SK-N-DZ (cell line): ENCODE results near the gene OXSR1. TPM values are rescaled to one million over a fixed set of nuclear protein-coding genes. Genes with fewer than 3 reads are reported as not detected.

Experiments
- DNase-seq: peaks from one replicate; pipeline ENCODE4 v3.0.0-alpha.2; 2015; ENCODE audit warnings: low spot score
- polyA plus RNA-seq, 2 experiments: library from polyadenylated mRNA; depleted of rRNA; stranded (reverse); fragments of >200 nt; gene quantifications; 2 replicates each; pipeline ENCODE4 v1.2.3, GENCODE V29; 2014

The OXSR1 gene
- 26.3 and 27.4 TPM in 2 replicates for polyA plus RNA-seq (2014; cell fraction: cytosol; rRNA removed)
- polyA plus RNA-seq (2014; cell fraction: nucleus; rRNA removed), result 23.0 and 24.8 TPM in 2 replicates

DNA sequence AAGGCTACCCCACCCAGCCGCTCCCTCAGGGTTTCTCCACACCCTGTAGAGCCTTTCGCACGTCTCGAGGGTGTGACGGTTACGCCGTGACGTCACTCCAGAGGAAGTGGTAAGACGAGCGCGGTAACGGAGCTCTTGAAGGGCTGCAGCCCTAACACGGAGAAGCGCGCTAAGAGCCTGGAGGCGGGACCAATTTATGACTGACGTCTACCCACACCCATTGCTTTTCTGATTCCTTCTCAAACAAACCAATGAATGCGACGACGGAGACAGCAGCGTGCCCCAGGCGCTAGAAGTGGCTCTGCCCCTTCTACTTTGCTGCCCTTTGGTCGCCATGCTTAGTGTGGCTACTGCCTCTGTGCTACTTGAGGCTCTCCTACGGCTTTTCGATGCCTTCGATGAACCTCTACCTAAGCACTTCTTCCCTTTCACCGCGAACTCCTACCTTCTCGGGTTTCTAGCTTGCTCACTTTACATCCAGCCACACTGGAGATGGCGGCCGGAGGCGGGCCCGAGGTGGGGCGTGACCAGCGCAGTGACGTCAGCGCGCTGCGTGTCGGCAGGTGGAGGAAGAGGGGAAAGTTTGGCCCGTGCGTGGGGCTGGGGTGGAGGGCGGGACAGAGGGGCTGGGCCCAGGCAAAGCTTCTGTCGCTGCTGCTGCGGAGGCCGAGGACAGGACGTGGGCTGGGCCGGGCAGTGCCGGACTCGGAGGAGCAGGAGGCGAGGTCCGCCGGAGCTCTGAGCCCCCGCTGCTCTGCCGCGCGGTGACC lies at the start of gene OXSR1:
OXSR1 (plus strand) TSS at position 586 of the 770 bp plus-strand sequence. CDS start 340 bp downstream, outside the sequence.
- peak; percentile 99 for DNase-seq

- DNase-seq, result no peak
These were observed 49.5 kb upstream of the OXSR1 start for GRCh38 chr3:38115645-38116427.

DNA sequence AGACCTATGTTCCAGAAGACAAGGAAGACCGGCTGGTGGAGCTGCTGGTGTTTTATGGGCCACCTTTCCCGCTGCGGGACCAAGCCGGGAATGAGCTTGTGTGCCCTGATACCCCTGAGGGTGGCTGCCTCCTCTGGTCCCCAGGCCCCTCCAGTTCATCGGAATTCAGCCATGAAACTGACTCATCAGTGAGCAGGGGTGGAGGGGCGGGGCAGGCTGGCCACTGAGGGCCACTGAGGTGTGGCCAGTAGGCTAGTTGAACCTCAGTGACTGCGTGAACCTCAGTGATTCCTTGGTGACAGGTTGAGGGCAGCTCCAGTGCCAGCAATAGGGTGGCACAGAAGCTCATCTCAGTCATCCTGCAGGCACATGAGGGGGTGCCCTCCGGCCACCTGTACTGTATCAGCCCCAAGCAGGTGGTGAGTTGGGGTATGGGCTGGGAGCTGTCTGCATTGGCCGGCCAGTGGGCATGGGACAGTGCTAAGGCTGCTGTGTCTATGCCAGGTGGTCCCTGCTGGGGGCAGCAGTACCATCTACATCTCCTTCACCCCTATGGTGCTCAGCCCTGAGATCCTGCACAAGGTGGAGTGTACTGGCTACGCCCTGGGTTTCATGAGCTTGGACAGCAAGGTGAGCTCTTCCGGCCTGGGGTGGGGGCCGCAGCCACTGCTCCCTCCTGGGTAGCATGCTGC lies 48.7 kb upstream of the OXSR1 start:
- DNase-seq, result no peak

DNA sequence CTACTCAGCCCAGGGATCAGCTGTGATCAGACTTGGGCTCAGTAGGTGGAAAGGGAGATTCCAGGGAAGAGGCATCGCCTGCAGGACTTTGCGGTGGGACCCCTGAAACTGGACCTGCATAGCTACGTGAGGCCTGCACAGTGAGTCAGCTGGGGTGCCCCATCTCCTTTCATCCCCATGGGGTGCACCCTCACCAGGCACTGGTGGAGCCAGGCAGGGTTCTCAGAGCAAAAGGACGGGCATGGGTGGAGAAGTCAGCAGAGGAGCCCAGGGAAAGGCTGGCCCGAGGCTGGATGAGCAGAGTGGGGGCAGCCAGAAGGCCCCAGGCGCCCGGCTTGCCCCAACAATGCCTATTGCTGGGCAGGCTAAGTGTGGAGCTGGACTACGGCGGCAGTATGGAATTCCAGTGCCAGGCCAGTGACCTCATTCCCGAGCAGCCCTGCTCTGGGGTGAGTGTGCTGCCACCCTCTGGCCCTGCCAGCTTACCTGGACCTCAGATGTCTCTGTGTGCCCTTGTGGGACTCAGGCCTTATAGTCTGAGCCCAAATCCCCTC lies 48.1 kb upstream of the OXSR1 start:
- DNase-seq, result no peak

DNA sequence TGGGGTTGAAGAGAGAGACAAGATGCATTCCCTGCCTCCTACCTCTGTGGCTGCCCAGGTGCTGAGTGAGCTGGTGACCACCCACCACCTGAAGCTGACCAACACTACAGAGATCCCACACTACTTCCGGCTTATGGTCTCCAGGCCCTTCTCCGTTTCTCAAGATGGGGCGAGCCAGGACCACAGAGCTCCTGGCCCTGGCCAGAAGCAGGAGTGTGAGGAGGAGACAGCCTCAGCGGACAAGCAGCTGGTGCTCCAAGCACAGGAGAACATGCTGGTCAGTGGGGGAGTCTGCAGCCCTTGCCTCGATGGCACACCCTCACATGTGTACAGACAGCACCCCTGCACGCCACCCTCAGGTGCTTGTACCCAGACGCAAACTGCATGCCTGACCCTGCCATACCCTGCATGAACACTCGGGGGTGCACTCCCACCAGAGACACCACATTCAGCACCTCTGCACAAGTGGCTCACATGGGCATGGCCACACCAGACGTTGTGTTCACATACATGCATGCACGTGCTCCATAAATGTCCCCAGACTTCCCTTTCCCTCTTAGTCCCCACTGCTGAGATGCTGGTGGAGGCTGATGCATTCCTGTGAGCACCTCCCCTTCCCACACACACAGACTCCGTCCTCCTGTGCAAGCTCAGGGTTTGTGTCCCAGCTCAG lies 47.5 kb upstream of the OXSR1 start:
- peak; percentile 50 for DNase-seq

GRCh38 chr3:38118421-38119247 lies 46.7 kb upstream of the OXSR1 start:
- DNase-seq, result no peak

GRCh38 chr3:38119248-38119544 lies 46.1 kb upstream of the OXSR1 start:
- DNase-seq, result no peak

- no peak for DNase-seq
These were observed 45.3 kb upstream of the OXSR1 start for GRCh38 chr3:38119821-38120692.

DNA sequence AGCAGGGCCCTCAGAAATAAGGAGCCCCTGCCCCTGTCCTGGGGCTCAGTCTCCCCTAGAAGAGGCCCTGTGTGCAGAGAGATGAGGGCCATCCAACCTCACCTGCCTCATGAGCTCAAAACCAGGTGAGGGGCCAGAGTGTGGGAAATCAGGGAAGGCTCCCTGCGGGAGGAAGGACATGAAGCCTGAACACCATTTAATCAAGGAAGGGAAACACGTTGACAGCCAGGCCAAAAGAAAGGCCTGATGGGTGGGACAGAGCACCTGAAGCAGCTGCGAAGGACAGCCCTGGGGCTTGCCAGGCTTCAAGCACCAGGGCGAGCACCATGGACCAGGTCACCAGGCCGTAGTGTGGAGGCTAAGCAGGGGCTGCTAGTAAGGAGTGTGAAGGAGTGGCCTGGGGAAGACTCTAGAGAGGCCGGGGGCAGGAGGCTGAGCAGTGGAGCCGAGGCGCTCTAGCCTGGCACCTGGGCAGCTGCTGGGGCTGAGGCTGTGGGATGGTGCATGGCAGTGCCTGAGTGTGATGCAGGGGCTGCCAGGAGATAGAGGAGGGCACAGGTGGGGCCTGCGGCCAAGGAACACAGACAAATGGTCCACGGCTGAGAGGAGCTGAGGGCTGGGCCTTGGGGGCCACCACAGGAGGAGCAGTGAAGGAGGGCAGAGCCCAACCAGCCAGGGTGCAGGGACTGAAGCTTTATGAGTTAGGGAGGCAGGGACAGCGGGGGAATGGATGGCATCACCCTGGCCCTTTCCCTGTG lies 44.5 kb upstream of the OXSR1 start:
- no peak for DNase-seq

DNA sequence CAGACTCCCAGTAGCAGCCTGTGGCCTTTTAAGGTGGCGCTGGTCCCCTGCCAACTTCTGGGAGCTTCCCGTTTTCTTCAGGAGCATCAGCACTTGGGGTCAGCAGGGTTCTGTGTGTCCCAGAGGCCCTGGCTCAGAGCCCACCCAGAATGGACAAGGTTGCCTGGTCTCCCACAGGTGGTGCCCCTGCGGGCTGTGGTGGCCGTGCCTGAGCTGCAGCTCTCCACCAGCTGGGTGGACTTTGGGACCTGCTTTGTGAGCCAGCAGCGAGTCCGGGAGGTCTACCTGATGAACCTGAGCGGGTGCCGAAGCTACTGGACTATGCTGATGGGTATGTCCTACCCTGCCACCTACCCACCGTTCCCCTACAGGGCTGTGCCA lies 43.9 kb upstream of the OXSR1 start:
- DNase-seq, result no peak

GRCh38 chr3:38121832-38122461 lies 43.4 kb upstream of the OXSR1 start:
- no peak for DNase-seq

- no peak for DNase-seq
These were observed 42.5 kb upstream of the OXSR1 start for GRCh38 chr3:38122712-38123290.

- DNase-seq, result no peak
These were observed 40.8 kb upstream of the OXSR1 start for GRCh38 chr3:38124324-38125122.

DNA sequence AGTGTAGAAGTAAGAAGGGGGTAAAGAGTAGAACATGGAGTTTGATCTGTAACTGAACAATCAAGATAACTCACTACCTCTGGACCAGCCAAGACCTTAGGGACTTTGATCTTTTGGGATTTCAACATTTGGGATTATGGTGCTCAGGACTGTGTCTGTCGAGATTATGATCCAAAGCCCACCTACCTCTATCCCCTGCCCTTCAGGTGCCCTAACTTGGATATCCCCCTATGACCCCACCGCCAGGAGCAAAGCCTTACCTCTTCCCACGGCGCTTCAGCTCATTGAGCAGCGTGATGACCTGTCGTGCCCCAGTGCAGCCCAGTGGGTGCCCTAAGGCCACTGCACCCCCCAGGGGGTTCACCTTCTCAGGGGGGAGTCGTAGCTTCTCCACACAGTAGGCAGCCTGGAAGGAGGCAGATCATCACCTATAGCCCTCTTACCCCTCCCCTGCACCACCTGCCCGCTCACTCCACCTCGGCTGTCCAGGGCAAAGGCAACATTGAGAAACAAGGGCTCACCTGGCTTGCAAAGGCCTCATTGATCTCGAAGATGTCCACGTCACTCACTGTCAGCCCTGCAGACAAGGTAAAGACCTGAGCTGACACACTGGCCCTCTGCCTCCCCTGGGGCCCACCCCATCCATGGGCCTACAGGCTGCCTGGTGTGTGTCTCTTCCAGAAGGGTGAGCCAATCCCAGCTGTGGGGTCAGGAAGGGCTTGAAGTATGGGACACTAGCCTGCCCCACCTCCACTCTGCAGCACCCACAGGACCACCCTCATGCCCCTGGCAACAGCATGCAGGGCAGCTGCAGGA lies 39.8 kb upstream of the OXSR1 start:
- DNase-seq, result no peak

DNA sequence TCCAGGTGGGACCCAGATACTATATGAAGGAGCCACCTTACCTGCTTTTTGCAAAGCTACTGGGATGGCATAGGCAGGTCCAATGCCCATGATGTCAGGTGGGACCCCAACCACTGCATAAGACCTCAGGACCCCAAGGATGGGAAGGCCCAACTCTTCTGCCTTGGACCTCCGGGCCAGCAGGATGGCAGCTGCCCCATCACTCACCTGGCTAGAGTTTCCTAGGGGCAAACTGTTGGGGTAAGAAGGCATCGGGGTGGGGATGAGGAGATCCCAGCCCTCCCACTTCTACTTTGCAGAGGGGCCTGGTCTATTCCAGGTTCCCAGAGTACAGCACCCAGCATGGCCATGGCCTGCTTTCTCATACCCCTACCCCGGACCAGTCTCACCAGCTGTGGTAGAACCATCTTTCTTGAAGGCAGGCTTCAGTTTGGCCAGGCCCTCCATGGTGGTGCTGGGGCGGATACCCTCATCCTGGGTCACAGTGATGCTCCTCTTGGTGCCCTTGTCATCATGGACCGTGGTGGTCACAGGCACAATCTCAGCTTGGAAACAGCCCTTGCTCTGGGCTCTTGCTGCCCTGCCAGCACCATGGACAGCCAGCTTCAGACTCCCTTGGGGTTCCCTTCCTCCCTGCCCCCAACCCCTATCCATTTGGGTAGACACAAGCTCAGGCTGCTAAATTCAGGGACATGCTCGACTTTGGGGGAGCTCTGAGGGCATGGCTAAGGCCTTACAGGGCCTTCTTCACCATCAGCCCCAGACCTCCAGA lies 39.0 kb upstream of the OXSR1 start:
- DNase-seq, result no peak
